Midbrain (tissue), 1 donor: ENCODE data around the gene PTPRU.

Experiments
- DNase-seq: peaks from one replicate; lab custom pipeline; 2025; lab: John Stamatoyannopoulos, UW

Gene PTPRU

GRCh38 chr1:29332204-29332603 is 95.9 kb downstream of the PTPRU start:
- DNase-seq: no peak

GRCh38 chr1:29333008-29333407 is 96.7 kb downstream of the PTPRU start:
- no peak for DNase-seq

GRCh38 chr1:29335573-29335972 is 99.3 kb downstream of the PTPRU start:
- DNase-seq: no peak

- DNase-seq: no peak
These were observed 102.7 kb downstream of the PTPRU start for GRCh38 chr1:29338908-29339575.

GRCh38 chr1:29341936-29342335 is 105.6 kb downstream of the PTPRU start:
- no peak for DNase-seq

- no peak for DNase-seq
These were observed 106.0 kb downstream of the PTPRU start for GRCh38 chr1:29342351-29342750.

GRCh38 chr1:29342983-29343382 is 106.7 kb downstream of the PTPRU start:
- DNase-seq: no peak

GRCh38 chr1:29343476-29343875 is 107.2 kb downstream of the PTPRU start:
- no peak for DNase-seq

GRCh38 chr1:29343908-29344307 is 107.6 kb downstream of the PTPRU start:
- DNase-seq: no peak

GRCh38 chr1:29344336-29344735 is 108.0 kb downstream of the PTPRU start:
- DNase-seq: no peak

- no peak for DNase-seq
These were observed 110.3 kb downstream of the PTPRU start for GRCh38 chr1:29346576-29346975.

- DNase-seq: no peak
These were observed 113.7 kb downstream of the PTPRU start for GRCh38 chr1:29349871-29350491.

GRCh38 chr1:29352719-29353420 is 116.5 kb downstream of the PTPRU start:
- DNase-seq: no peak

- no peak for DNase-seq
These were observed 118.3 kb downstream of the PTPRU start for GRCh38 chr1:29354511-29355098.

GRCh38 chr1:29355375-29355774 is 119.1 kb downstream of the PTPRU start:
- DNase-seq: no peak

GRCh38 chr1:29356663-29357062 is 120.3 kb downstream of the PTPRU start:
- no peak for DNase-seq

GRCh38 chr1:29357452-29357851 is 121.1 kb downstream of the PTPRU start:
- no peak for DNase-seq

GRCh38 chr1:29358183-29358582 is 121.9 kb downstream of the PTPRU start:
- DNase-seq: no peak

- DNase-seq: no peak
These were observed 124.4 kb downstream of the PTPRU start for GRCh38 chr1:29360768-29361167.

- DNase-seq: no peak
These were observed 125.4 kb downstream of the PTPRU start for GRCh38 chr1:29361686-29362085.

- no peak for DNase-seq
These were observed 125.8 kb downstream of the PTPRU start for GRCh38 chr1:29362116-29362515.

- DNase-seq: no peak
These were observed 126.4 kb downstream of the PTPRU start for GRCh38 chr1:29362764-29363163.

GRCh38 chr1:29363536-29363935 is 127.2 kb downstream of the PTPRU start:
- DNase-seq: no peak
